HG02885 (cell line): Measurements from ENCODE around the gene CTLA4.

Experiments
- ATAC-seq: cut with Tn5 transposase; IDR thresholded peaks from one replicate; pipeline ENCODE4 v1.9.1; 2021; ENCODE audit warnings: mild to moderate bottlenecking; ENCODE audit not compliant: unreplicated experiment, poor library complexity

CTLA4 gene

GRCh38 chr2:203889542-203889941 is 22.0 kb downstream of the CTLA4 start:
- no peak for ATAC-seq

DNA sequence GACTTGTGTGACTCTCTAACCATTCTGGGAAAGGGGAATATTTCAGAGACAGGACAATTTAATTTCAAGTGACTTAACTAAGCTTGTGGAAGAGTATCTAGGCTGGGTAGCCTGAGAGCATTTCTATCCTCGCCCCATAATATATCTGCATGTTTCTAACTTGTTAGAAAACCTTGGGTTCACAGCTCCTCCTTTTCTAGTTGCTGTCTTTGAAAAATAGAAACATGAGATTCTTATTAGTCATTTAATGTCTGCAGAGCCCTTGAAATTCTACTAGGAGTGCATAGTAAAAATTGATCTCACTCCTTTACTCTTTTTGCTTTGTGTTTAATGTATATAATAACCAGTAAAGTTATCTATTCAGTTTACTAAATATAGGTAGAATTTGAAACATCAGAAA is 22.4 kb downstream of the CTLA4 start:
- ATAC-seq: no peak

GRCh38 chr2:203890733-203891132 is 23.2 kb downstream of the CTLA4 start:
- no peak for ATAC-seq

- no peak for ATAC-seq
These were observed 23.9 kb downstream of the CTLA4 start for GRCh38 chr2:203891474-203891873.

DNA sequence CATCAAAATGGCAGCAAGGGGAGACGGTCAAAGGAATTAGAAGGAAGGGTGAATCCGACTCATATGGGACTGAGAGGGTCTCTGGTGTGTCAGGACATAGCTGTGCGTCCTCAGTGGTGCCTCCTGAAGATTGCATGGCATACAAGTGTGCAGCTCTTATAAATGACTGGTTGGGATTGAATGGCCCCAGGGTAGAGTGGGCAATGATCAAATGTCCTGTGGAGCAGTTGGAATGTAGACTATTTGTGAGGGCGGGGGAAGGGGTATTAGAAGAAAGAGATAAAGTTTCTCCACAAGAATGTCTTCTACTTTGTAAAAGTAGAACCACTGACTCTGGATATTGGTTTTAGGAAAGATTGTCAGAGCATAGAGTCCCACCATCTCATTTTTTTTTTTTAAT is 24.6 kb downstream of the CTLA4 start:
- no peak for ATAC-seq

- ATAC-seq: no peak
These were observed 25.8 kb downstream of the CTLA4 start for GRCh38 chr2:203893401-203893800.

DNA sequence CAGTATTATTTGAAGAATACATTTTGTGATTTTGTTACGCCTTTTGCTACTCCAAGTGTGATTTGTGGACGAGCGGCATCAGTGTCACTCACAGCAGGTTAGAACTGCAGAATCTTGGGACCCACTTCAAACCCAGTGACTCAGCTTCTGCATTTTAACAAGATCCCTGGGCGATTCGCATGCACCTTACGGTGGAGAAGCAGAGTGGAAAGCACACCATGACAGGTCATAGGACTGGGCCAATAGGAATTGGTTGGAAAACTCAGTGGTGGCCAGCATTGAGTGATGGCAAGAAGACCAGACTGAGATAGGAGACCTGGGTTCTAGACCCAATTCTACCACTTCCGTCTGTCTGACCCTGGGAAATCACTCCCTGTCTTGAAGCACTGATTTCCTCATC is 26.3 kb downstream of the CTLA4 start:
- no peak for ATAC-seq

DNA sequence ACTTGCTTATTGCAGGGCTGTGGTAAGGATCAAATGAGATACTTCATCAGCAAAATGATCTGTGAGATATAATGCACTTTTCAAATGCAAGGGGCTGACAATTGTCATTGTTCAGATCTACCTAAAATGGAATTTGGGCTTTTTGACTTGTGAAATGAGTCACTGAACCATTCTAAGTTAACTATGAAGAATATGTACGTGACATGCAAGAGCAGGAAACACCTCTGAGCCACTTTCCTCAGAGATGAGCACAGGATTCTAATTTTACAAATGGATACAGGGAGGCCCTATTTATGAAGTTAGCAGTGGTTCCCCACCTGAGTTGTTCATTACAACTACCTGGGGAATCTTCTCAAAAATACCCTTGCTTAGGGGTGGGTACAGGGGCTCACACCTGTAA is 26.7 kb downstream of the CTLA4 start:
- ATAC-seq: peak; percentile 48

- no peak for ATAC-seq
These were observed 30.0 kb downstream of the CTLA4 start for GRCh38 chr2:203897544-203897943.

- no peak for ATAC-seq
These were observed 31.1 kb downstream of the CTLA4 start for GRCh38 chr2:203898657-203899056.

DNA sequence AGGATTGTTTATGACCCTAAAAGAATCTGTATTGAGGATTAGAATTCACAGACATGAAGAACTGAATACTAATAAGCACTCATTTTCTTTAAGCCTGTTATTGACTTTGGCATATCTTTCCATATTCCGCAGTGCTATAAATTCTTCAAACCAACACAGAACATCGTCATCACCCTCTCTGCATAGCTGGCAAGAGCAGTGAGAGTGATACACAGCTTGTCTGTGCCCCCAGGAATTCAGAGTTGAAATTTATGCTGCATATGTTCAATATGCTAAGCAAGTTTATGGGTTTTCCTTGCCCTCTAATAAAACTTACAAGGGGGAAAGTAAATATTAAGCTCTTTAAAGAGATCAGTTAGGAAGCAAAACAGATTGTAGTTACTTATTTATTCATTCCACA is 32.7 kb downstream of the CTLA4 start:
- no peak for ATAC-seq

GRCh38 chr2:203904022-203904421 is 36.5 kb downstream of the CTLA4 start:
- ATAC-seq: no peak

- ATAC-seq: no peak
These were observed 38.1 kb downstream of the CTLA4 start for GRCh38 chr2:203905656-203906055.

- ATAC-seq: no peak
These were observed 40.7 kb downstream of the CTLA4 start for GRCh38 chr2:203908066-203908796.

DNA sequence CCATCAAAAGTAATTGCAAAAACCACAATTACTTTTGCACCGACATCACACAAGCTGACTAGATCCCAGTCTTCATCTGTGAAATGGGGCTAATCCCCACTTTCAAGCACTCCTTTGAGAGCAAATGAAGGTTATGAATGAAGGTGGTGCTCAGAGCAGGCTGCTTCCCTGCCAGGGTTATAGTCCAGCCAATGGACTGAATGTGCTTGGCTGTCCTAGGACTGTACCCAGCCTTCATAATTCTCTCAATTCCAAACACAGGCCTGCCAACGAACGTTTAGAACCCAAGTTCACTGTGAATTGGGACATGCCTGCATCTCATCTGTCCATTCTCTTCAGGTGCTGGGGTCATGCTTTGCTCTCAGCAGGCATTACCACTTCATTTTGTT is 41.2 kb downstream of the CTLA4 start:
- no peak for ATAC-seq

DNA sequence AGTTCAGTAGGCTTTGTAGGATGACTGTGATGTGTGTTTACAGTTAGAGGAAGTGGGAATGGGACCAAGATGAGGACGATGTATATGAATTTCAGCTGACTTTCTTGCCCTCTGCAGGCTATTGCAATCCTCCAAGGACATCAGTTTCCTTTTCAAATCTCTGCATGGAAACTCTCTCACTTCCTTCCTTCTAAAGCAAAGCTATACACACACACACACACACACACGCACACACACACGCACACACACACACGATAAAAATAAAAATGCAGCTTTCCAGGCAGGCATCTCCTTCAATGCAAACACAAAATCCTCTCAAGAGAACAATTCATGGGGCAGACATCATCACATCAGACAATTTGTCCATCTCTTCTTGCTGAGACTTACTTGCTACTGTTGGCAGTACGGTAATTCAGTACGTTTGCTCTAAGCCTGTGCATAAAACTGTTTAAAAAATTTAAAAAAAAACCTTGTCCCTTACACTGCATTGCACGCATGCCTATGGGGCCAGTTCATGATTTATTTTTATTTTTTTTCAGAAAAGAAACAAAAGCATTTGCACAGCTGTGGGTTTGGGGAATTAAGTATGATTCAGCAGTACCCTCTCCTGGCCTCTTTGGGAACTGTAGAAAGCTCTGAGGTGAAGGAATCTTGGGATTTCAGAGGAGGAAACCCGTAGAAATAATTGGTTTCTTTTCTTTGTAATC is 41.8 kb downstream of the CTLA4 start:
- no peak for ATAC-seq

- no peak for ATAC-seq
These were observed 42.4 kb downstream of the CTLA4 start for GRCh38 chr2:203909974-203910373.

- ATAC-seq: no peak
These were observed 46.4 kb downstream of the CTLA4 start for GRCh38 chr2:203913947-203914346.

- ATAC-seq: no peak
These were observed 47.1 kb downstream of the CTLA4 start for GRCh38 chr2:203914546-203915182.

DNA sequence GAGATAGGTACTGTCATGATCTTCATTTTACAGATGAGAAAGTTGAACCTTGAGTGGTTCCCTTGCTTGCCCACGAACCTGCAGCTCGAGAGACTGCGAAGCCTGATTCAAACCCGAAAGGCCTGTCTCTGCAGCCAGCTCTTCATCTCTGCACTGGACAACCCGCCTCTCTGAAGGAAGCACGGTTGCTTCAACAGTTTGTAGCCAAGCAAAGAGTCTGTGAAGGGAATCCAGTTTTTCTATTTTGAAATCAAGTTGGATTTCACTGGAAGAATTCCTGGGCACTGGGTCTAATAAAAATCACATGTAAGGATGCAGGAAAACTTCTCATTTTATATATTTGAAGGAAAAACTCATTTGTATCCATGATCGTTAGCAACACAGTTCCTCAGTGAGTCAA is 47.7 kb downstream of the CTLA4 start:
- no peak for ATAC-seq

- ATAC-seq: no peak
These were observed 49.2 kb downstream of the CTLA4 start for GRCh38 chr2:203916756-203917155.

- ATAC-seq: no peak
These were observed 50.7 kb downstream of the CTLA4 start for GRCh38 chr2:203918264-203918663.
